HG02852 (cell line): Measurements from ENCODE around the gene AMFR.

Experiments
- ATAC-seq: cut with Tn5 transposase; IDR thresholded peaks from one replicate; pipeline ENCODE4 v1.9.1; 2021; ENCODE audit warnings: mild to moderate bottlenecking, moderate library complexity; ENCODE audit not compliant: unreplicated experiment

AMFR gene

DNA sequence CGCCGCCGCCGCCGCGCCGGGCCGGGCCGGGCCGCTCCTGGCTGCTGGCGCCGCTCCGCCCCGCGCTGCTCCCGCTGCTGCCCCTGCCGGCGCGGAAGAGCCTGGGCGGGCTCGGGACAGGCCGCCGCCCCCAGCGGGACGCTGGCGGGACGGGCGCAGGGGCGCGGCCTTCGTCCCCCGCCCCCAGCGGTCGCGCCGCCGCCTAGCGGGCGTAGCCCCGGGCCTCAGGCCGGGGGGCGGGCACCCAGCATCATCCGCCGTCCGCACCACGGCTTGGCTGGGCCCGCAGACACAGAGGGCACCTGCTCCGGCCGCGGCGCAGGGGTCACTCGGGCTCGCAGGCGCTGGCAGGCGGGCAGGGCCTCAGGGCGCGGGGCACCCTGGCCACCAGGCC is at the start of gene AMFR:
AMFR (minus strand) TSS at position 107 of the 394 bp plus-strand sequence. CDS start 218 bp downstream, outside the sequence.
- ATAC-seq = peak; percentile 76

- ATAC-seq = no peak
These were observed 45.3 kb upstream of the AMFR start for GRCh38 chr16:56470666-56471065.

DNA sequence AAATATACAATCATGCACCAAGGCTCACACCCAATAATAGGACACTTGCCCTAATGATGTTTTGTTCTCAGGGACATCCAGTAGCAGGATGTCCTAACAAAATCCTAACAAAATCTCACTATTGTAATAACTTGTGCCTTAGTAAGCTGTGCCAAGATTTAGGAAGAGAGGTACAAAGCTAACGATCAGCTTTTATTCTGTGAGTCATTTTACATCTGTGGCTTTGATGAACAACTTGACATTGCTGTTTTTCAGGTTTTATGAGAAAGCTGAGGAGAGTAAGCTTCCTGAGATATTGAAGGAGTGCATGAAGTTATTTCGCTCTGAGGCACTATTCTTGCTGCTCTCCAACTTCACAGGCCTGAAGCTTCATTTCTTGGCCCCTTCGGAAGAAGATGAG is 44.9 kb upstream of the AMFR start:
- no peak for ATAC-seq

- ATAC-seq = no peak
These were observed 44.4 kb upstream of the AMFR start for GRCh38 chr16:56469748-56470147.

DNA sequence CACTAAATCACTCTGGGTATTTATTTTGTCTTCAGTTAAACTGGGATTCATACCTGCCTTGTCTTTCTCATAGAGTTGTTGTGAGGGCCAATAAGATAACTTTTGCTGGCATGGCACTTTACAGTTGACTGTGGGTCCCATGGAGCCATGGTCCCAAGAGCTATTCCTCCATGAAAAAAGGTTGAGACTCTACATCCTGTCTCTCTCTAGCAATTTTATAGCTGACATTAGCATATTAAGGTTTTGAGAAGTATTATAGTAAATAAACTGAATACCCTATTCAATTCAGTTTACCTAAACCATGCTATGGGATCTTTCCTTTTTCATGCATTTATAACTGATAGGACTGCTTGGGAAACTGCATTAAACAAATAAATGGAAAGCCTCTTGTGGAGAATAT is 43.5 kb upstream of the AMFR start:
- ATAC-seq = no peak

- ATAC-seq = no peak
These were observed 41.0 kb upstream of the AMFR start for GRCh38 chr16:56466344-56466743.

GRCh38 chr16:56463153-56463552 is 37.8 kb upstream of the AMFR start:
- no peak for ATAC-seq

- no peak for ATAC-seq
These were observed 36.9 kb upstream of the AMFR start for GRCh38 chr16:56462064-56462796.

DNA sequence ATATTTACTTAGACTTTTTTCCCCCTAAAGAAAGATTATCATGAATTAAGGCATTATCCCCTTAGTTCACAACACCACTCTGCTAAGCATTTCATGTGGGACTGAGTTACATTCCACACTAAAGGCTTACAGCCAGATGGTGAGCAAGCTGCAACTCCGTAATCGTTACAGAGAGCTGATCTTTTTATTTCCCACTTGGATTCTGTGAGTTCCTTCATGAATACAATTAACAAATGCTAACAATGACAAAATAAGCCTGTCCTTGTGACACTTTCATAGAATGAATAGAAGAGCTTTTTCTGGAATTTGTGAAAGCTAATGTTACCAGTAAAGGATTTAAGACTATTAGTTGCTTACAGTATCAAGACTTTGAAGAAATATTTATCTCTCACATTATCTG is 34.8 kb upstream of the AMFR start:
- no peak for ATAC-seq

- no peak for ATAC-seq
These were observed 32.7 kb upstream of the AMFR start for GRCh38 chr16:56457927-56458470.

- peak; percentile 43 for ATAC-seq
These were observed 26.7 kb upstream of the AMFR start for GRCh38 chr16:56451753-56452689.

GRCh38 chr16:56450986-56451752 is 25.8 kb upstream of the AMFR start, which contains the start of the genes NUDT21 and OGFOD1:
Gene NUDT21 (minus strand): TSS chr16:56451332. CDS start chr16:56451202, 130 bp downstream.
Gene OGFOD1 (plus strand): TSS chr16:56451554. CDS start chr16:56451613, 59 bp downstream.
- ATAC-seq = peak; percentile 96

DNA sequence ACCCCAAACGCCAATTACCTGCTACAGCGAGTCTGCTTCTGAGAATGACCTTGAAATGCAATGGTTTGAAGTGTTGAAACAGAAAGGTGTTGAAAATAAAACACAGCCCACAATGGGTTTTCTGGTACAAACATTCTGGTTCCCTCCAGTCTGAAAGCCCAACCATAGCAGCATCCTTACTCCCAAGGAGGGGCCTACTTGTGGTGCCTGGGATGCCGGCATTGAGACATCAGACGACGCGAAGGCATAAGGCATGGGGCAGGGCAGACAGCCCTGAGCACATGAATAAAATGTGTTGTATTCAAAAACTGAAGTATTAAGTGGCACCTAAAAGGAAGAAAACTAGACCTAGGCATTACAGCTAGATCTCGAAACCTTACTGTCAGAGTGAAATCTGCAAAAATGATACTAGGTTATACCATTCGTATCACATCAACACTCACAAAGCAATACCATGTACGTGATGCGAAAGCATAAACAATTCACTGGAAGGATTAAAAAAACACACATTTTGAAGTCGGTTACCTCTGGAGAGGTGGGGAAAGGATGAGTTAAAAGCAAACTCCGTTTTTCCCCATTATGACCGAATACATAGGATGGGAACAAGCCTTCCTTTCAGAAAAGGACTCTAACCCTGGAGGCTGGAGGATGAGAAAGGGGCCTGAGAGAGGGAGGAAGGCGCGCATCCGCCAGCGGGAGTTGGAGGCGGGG is 25.1 kb upstream of the AMFR start:
- ATAC-seq = no peak

DNA sequence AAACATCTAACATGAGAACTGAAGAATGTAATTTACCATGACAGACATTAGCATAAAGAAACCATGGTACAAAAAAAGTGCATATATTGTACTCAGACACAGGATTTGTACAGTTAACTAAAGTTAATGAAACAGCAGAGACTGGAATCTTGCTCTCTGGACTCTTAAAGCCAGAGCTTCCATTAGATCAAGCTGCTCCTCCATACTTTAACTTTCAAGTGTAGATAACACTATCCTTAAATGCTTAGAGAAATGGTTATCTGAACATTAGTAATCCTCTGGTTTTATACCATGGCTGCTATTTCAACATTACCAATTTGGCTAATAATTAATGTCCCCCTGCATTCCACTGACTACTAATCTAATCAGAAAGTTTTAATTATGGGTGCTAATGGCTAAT is 22.7 kb upstream of the AMFR start:
- no peak for ATAC-seq

- no peak for ATAC-seq
These were observed 21.9 kb upstream of the AMFR start for GRCh38 chr16:56447286-56447685.

DNA sequence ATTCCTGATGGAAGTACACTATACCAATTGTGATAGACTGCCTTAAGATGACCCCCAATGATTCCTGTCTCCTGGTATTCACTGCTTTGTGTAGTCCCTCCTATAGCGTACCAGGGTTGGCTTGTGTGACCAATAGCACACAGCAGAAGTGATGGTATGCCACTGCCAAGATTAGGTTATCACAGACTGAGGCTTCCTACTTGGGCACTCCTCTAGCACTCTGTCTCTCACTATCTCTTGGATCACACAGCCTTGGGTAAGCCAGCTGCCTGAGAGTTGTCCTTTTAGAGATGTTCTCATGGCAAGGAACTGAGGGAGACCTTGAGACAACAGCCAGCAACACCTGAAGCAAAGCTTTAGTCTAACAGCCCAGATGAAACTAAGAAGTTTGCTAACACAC is 12.7 kb upstream of the AMFR start:
- ATAC-seq = no peak

DNA sequence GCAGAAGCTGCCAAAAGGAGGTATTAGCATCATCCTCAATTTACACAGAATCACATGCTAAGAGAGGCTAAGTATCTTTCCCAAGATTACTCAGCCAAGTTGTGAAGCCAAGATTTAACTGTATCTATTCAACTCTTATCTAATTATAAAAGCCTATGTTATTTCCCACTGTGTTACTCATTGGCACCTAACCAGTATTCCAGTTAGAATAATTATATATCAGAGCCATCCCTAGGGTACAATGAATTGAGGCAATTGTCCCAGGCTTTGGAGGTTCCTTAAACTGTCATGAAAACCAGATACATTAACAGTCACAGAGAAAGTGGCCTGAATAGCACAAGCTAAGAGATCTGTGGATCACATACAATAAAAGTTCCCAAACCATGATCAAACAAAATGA is 10.9 kb upstream of the AMFR start:
- ATAC-seq = no peak

GRCh38 chr16:56428091-56428490 is 2.7 kb upstream of the AMFR start:
- ATAC-seq = no peak

DNA sequence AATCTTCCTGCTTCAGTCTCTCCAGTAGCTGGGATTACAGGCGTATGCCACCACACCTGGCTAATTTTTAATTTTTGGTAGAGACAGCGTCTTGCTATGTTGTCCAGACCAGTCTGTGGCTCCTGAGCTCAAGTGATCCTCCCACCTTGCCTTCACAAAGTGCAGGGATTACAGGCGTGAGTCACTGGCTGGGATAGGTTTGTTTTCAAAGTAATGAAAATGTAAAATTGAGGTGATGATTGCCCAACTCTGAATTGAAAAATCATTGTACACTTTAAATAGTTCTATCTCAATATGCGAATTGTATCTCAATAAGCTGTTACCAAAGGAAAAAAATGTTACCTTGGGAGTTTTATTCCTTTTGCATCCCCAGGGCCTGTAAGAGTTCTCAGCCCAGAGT is 1.2 kb upstream of the AMFR start:
- no peak for ATAC-seq

DNA sequence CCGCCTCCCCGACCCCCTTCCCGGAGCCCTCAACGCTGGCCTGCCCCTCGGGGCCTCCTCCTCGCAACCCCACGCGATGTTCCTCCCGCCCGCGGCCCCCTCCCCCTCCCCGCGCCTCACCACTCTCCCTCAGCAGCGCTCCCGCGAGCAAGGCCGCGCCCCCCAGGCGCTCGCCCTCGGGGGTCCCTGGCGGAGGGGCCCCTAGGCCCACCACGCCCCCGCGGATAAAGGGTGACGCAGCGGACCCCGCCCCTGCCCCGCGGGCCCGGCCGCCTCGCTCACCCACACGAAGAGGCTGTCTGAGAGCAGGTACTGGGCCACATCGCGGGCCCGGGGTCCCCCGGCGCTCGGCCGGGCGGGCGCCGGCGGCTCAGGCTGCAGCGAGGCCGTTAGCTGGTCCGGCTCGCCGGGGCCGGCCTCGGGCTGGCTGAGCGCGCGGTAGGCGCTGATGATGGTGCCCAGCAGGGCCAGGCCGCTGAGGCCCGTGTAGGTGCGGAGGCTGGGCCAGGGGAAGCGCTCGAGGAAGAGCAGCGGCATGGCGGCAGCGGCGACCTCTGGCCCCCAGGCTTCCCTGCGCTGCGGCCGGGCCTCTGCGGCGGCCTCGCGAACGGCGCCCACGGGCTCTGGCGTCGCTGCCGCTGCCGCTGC is 430 bp downstream of the AMFR start:
- peak; percentile 32 for ATAC-seq
